GM12878 (cell line): ENCODE measurements around the gene COL5A3. TPM values are rescaled to one million over a fixed set of nuclear protein-coding genes. Genes with fewer than 3 reads are reported as not detected.
A peak's percentile ranks its signal among the peaks of the same experiment; 100 is the strongest.
"Not testable (repeated sequence)": the region's sequence is repeated elsewhere in the genome, so short reads cannot be mapped to it uniquely, and the experiment has no call there.

Experiments used
- ATAC-seq: fragments of 200-7000 bp; cut with Tn5 transposase; 3 replicates; pipeline ENCODE4 v1.9.1; 2020; ENCODE audit warnings: mild to moderate bottlenecking, moderate library complexity
- BruUV-seq: library from RNA; stranded (reverse); fragments of 400-500 nt; replicated peaks from 2 replicates; lab custom pipeline; 2021; lab: Mats Ljungman, UMichigan
- CTCF ChIA-PET: fragments of 300-600 bp; sonication (Branson Sonifier 250); formaldehyde crosslinking; extraction: SDS; loops from one replicate; lab custom pipeline; 2021; ENCODE audit warnings: inconsistent platforms; lab: Yijun Ruan, JAX
- POLR2A ChIA-PET: fragments of 350-600 bp; formaldehyde crosslinking; extraction: SDS; loops from one replicate; lab custom pipeline; 2021; ENCODE audit warnings: inconsistent platforms; lab: Charles Lee
- RAD21 ChIA-PET: fragments of 300-600 bp; sonication (Branson Sonifier 250); formaldehyde crosslinking; loops from one replicate; lab custom pipeline; 2023; ENCODE audit warnings: antibody characterized with exemption; ENCODE audit not compliant: unreplicated experiment; lab: Charles Lee
- SMC1A ChIA-PET: fragments of 300-600 bp; sonication (Branson Sonifier 250); formaldehyde crosslinking; loops from one replicate; lab custom pipeline; 2023; ENCODE audit not compliant: unreplicated experiment, uncharacterized antibody; lab: Charles Lee
- DNase-seq: peaks from one replicate; pipeline ENCODE4 v3.0.0-alpha.2; 2011; ENCODE audit warnings: low read depth, low spot score
- FAIRE-seq: peaks from 3 replicates; lab custom pipeline; 2011; peaks lifted over from hg19 to GRCh38; lab: Jason Lieb, UNC
- H2AFZ ChIP-seq: 2 replicates; pipeline ENCODE4 v1.6.0; 2011; ENCODE audit warnings: low read depth, low read length, control low read depth; ENCODE audit not compliant: control insufficient read depth
- H3K27ac ChIP-seq: 2 replicates; pipeline ENCODE4 v1.5.1; 2011; ENCODE audit warnings: control low read depth; ENCODE audit not compliant: control insufficient read depth, insufficient read depth
- H3K27me3 ChIP-seq, 2 experiments: replicated peaks in 1 of 2; 2 replicates each; pipeline versions ENCODE4 v1.6.0 to v1.6.1; 2011; ENCODE audit warnings: low read length in 1 of 2; ENCODE audit not compliant: control insufficient read depth in 2 of 2, insufficient read depth in 2 of 2
- H3K36me3 ChIP-seq, 2 experiments: 2 replicates each; pipeline ENCODE4 v1.5.1; 2011; ENCODE audit warnings: low read length in 1 of 2; ENCODE audit not compliant: control insufficient read depth in 2 of 2, insufficient read depth in 2 of 2
- H3K4me1 ChIP-seq: 2 replicates; pipeline ENCODE4 v1.6.1; 2011; ENCODE audit warnings: mild to moderate bottlenecking, low read length, moderate library complexity, mixed read lengths; ENCODE audit not compliant: control insufficient read depth, insufficient read depth
- H3K4me2 ChIP-seq: 2 replicates; pipeline ENCODE4 v1.6.0; 2011; ENCODE audit warnings: control low read depth; ENCODE audit not compliant: control insufficient read depth, insufficient read depth
- H3K4me3 ChIP-seq: fragments of 200-600 bp; sonication (generic); 2 replicates; pipeline ENCODE4 v1.5.1; 2016
- H3K79me2 ChIP-seq: 2 replicates; pipeline ENCODE4 v1.6.0; 2011; ENCODE audit warnings: low read length; ENCODE audit not compliant: control insufficient read depth, insufficient read depth
- H3K9ac ChIP-seq: 2 replicates; pipeline ENCODE4 v1.8.0; 2011; ENCODE audit warnings: low read length, control low read depth, mixed read lengths; ENCODE audit not compliant: control insufficient read depth, insufficient read depth
- H3K9me3 ChIP-seq: replicated peaks from 3 replicates; pipeline ENCODE4 v1.5.1; 2011; ENCODE audit warnings: mild to moderate bottlenecking, low read length; ENCODE audit not compliant: control insufficient read depth, insufficient read depth
- H4K20me1 ChIP-seq: 2 replicates; pipeline ENCODE4 v1.6.0; 2011; ENCODE audit not compliant: control insufficient read depth, insufficient read depth
- BACH1 ChIP-seq: fragments of 450-650 bp; IDR thresholded peaks from 2 replicates; pipeline ENCODE4 v1.6.1; 2017; ENCODE audit warnings: mild to moderate bottlenecking, borderline replicate concordance
- CHD4 ChIP-seq: fragments of 200-600 bp; sonication (generic); IDR thresholded peaks from 2 replicates; pipeline ENCODE4 v1.6.1; 2016; ENCODE audit warnings: mild to moderate bottlenecking
- ETV6 ChIP-seq, 2 experiments: fragments of 450-650 bp in 1 of 2; IDR thresholded peaks in 1 of 2; conservative IDR thresholded peaks in 1 of 2; 2 replicates each; pipeline ENCODE4 v1.6.1; 2014; ENCODE audit warnings: antibody characterized with exemption in 1 of 2, borderline replicate concordance in 1 of 2, low read depth in 1 of 2, mild to moderate bottlenecking in 1 of 2, moderate library complexity in 1 of 2
- FOXM1 ChIP-seq: IDR thresholded peaks from 2 replicates; pipeline ENCODE4 v1.6.1; 2012; ENCODE audit warnings: low read depth, mild to moderate bottlenecking, inconsistent platforms, low read length, moderate library complexity
- GABPA ChIP-seq: IDR thresholded peaks from 2 replicates; pipeline ENCODE4 v1.6.1; 2014; ENCODE audit warnings: antibody characterized with exemption, low read depth, mild to moderate bottlenecking, inconsistent platforms
- IKZF1 ChIP-seq: fragments of 450-650 bp; conservative IDR thresholded peaks from 2 replicates; pipeline ENCODE4 v1.6.1; 2017; ENCODE audit warnings: antibody characterized with exemption, mild to moderate bottlenecking
- LARP7 ChIP-seq: fragments of 450-650 bp; IDR thresholded peaks from 2 replicates; pipeline ENCODE4 v1.6.1; 2017; ENCODE audit warnings: mild to moderate bottlenecking
- MYC ChIP-seq: IDR thresholded peaks from 2 replicates; pipeline ENCODE4 v1.6.1; 2011; ENCODE audit warnings: mild to moderate bottlenecking, low read length, moderate library complexity, inconsistent platforms; ENCODE audit not compliant: insufficient read depth, insufficient replicate concordance, insufficient read length, severe bottlenecking
- NR2C2 ChIP-seq: IDR thresholded peaks from 2 replicates; pipeline ENCODE4 v1.6.1; 2011; ENCODE audit warnings: borderline replicate concordance, low read depth; ENCODE audit not compliant: control insufficient read depth, insufficient read length
- NR2F1 ChIP-seq: fragments of 450-650 bp; conservative IDR thresholded peaks from 2 replicates; pipeline ENCODE4 v1.6.1; 2017; ENCODE audit warnings: mild to moderate bottlenecking
- POU2F2 ChIP-seq: IDR thresholded peaks from 3 replicates; pipeline ENCODE4 v1.6.1; 2011; ENCODE audit warnings: low read depth, mild to moderate bottlenecking, low read length, borderline replicate concordance
- SP1 ChIP-seq: IDR thresholded peaks from one replicate; pipeline ENCODE4 v1.6.1; 2011; ENCODE audit warnings: low read depth, low read length
- SRF ChIP-seq, 2 experiments: IDR thresholded peaks; 2 replicates each; pipeline ENCODE4 v1.6.1; 2011; ENCODE audit warnings: low read depth in 2 of 2, low read length in 2 of 2, mild to moderate bottlenecking in 1 of 2, moderate library complexity in 1 of 2
- TCF12 ChIP-seq: IDR thresholded peaks from 2 replicates; pipeline ENCODE4 v1.6.1; 2011; ENCODE audit warnings: low read depth, mild to moderate bottlenecking, low read length
- TCF3 ChIP-seq: IDR thresholded peaks from 2 replicates; pipeline ENCODE4 v1.6.1; 2012; ENCODE audit warnings: low read depth, mild to moderate bottlenecking, low read length, borderline replicate concordance; ENCODE audit not compliant: insufficient read depth
- WGBS: methylation state at CpG from one replicate; pipeline ENCODE4 v1.1.6; 2016; ENCODE audit warnings: low lambda C conversion rate; ENCODE audit not compliant: insufficient replicate concordance, insufficient coverage; ENCODE audit errors: missing lambda C conversion rate; 5-methylcytosine and 5-hydroxymethylcytosine counted together
- in situ Hi-C: fragments of 300-500 bp; cut with MboI; formaldehyde crosslinking; loops from 9 replicates; pipeline ENCODE4 v1.14.3; 2018; ENCODE audit warnings: mixed read lengths
- intact Hi-C: fragments of 100-400 bp; cut with micrococcal nuclease; formaldehyde crosslinking; loops from one replicate; pipeline ENCODE4 v1.14.2; 2022; ENCODE audit not compliant: unreplicated experiment
- polyA plus RNA-seq, 11 experiments: library from polyadenylated mRNA; depleted of rRNA in 4 of 11; unstranded in 6 of 11; stranded (reverse) in 5 of 11; fragments of >200 nt; fragmentation: Nextera tagmentation in 4 of 11; fragmentation: Illumina TruSeq in 1 of 11; extraction: Ambion mirVana in 4 of 11; extraction: Trizol in 1 of 11; gene quantifications; 1 replicate in 1 of 11; 2 replicates in 10 of 11; pipeline versions ENCODE4 v1.2.1 to v1.2.3, GENCODE V29; 2011 to 2016; ENCODE audit warnings: inconsistent platforms in 2 of 11, missing spikeins in 2 of 11, low read depth in 1 of 11
- total RNA-seq, 4 experiments: library from RNA; depleted of rRNA in 3 of 4; stranded (reverse); fragments of >200 nt in 3 of 4; fragmentation: Illumina TruSeq in 1 of 4; extraction: Trizol in 1 of 4; gene quantifications; 2 replicates each; pipeline versions ENCODE4 v1.2.1 to v1.2.3, GENCODE V29; 2013 to 2021
- TF ChIP-seq, protein P1 (sequence below): IDR thresholded peaks from 2 replicates; pipeline ENCODE4 v1.6.1; 2012; ENCODE audit warnings: low read depth, low read length, improper control_type of control experiment

The COL5A3 gene
- total and polyA plus RNA-seq, 10 of the 15 experiments (the other 5 are each of a cell fraction or from before 2014, with no cell fraction given), result under 0.01 to 8.3 (median 0.10) TPM; not detected in 2

DNA sequence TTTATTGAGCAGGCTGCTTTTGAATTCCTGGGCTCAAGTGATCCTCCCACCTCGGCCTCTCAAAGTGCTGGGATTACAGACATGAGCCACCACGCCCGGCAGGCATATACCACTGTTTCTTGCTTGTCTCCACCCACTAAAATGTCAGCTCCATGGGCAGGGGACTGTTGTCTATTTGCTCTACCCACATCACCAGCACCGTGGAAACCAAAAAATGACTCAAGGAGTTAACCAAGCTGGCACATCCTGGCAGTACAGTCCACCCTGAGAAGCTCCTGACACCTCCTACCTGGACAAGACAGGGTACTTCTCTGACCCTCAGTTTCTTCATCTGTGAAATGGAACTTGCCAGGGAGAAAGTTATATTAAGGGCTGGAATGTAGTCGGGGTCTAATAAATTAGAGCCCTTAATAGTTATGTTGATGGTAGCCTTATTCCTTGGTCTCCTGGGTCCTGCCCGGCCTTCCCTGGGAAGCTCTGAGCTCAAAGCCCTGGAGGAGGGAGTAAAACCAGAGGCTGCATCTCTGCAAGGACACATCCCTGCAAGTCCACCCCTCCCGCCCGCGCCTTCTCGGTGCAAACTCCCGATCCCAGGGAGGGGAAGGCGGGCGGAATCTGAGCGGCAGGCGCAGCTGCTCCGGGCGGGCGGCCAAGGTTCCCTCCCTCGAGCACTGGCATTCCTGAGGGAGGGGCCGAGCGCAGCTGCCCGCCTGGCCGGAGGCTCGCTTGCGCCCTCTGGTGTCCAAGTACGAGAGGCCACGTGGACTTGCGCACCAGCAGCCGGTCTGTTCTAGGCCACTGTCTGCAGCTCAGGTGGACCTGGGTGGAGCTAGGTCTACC, 17.1 kb upstream of the COL5A3 start (continued):
- TF ChIP-seq IKZF1, result peak; percentile 62
- TF ChIP-seq NR2F1, result no peak
- no peak for TF ChIP-seq POU2F2
- no peak for TF ChIP-seq NR2C2
- TF ChIP-seq TCF3, result 0 out of 2 replicates have a peak, but pooled peaks have one; percentile 73
- no peak for TF ChIP-seq SRF (IDR thresholded peaks at IDR 0.05; ENCODE audit: low read depth in 2 of 2, low read length in 2 of 2)
- TF ChIP-seq, protein P1, sequence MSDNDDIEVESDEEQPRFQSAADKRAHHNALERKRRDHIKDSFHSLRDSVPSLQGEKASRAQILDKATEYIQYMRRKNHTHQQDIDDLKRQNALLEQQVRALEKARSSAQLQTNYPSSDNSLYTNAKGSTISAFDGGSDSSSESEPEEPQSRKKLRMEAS, result peak; percentile 96
- 0 out of 2 replicates have a peak, but pooled peaks have one; percentile 19 for TF ChIP-seq BACH1
- peak; percentile 14 for TF ChIP-seq SP1
- peak; percentile 69; the same call in 1 of the 2 replicates for TF ChIP-seq TCF12
- TF ChIP-seq LARP7, result peak; percentile 63; the same call in 1 of the 2 replicates

DNA sequence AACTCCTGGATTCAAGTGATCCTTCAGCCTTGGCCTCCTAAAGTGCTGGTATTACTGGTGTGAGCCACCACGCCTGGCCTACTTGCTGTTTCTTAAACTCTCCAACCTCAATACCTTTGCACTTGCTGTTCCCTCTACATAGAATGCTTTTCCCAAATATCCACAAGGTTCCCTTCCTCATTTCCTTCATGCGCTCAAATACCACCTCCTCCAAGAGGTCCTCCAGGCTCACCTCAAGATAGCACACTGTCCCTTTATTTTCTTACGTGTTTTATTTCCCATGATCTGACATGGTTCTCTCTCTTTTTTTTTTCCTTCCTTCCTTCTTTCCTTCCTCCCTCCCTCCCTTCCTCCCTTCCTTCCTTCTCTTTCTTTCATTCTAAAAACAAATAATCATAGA, 16.4 kb upstream of the COL5A3 start:
- no peak overlapping the region for H2AFZ ChIP-seq
- no peak overlapping the region for H3K4me2 ChIP-seq
- H4K20me1 ChIP-seq, result no peaks in the 10 kb centered on the region
- H3K4me3 ChIP-seq, result no peak overlapping the region
- ChIA-PET CTCF (interaction anchor here (0.7 to 7.2 kb wide), 19 partner anchors 8 to 403 kb away, joined by 3 to 99 read pairs (median 5); partner anchors contain the start of gene P2RY11), RAD21 (interaction anchor here (1.1 to 1.8 kb wide), 9 partner anchors 18 to 95 kb away, joined by 3 to 25 read pairs (median 6); partner anchors contain the start of genes P2RY11 and PPAN), SMC1A (interaction anchor here (0.6 to 1.8 kb wide), 8 partner anchors 17 to 223 kb away, joined by 3 to 40 read pairs (median 5); no protein-coding TSS in a partner anchor), POLR2A (interaction anchor here (0.5 kb wide), 1 partner anchor 223 kb away, joined by 3 read pairs; no protein-coding TSS in a partner anchor)
- whole genome bisulfite sequencing, result 51% methylated on average over 3 of the region's 3 CpGs
- no peaks in the 10 kb centered on the region for H3K9me3 ChIP-seq
- TF ChIP-seq ETV6 (conservative IDR thresholded peaks at IDR 0.05 in 1 of 2, IDR thresholded peaks at IDR 0.05 in 1 of 2; ENCODE audit: borderline replicate concordance in 1 of 2, low read depth in 1 of 2) (no peak), CHD4 (no peak), MYC (no peak), GABPA (no peak), LARP7 (no peak), FOXM1 (no peak)
- peaks cover 0 to 2% of the 10 kb centered on the region in 2 experiments; a peak in 2 of 4 replicates for H3K27me3 ChIP-seq
- DNase-seq (no peak), FAIRE-seq (no peak), ATAC-seq (no peak)
- no TSS peak for BruUV-seq
- H3K9ac ChIP-seq, result no peak overlapping the region
- H3K4me1 ChIP-seq, result no peaks in the 10 kb centered on the region
- in situ Hi-C loops, result loop anchor here (5.0 kb wide), 1 partner anchor 94 kb away; no protein-coding TSS in a partner anchor
- intact Hi-C loops, result loop anchor here (1.0 to 5.0 kb wide), 2 partner anchors 86 to 92 kb away; partner anchors contain the start of gene P2RY11
- H3K79me2 ChIP-seq, result no peaks in the 10 kb centered on the region
- no peak overlapping the region for H3K27ac ChIP-seq
- H3K36me3 ChIP-seq, result no peaks in the 10 kb centered on the region

DNA sequence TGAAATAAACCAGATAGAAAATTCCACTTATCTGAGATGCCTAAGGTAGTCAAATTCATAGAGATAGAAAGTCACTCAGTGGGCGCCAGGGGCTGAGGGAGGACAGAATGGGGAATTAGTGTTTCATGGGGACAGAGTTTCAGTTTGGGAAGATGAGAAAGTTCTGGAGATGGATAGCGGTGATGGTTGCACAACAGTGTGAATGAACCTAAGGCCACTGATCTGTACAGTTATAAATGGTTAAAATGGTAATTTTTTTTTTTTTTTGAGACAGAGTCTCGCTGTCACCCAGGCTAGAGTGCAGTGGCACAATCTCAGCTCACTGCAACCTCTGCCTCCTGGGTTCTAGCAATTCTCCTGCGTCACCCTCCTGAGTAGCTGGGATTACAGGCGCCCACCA, 12.8 kb upstream of the COL5A3 start:
- CTCF ChIA-PET, ATAC-seq, BruUV-seq, H3K9ac ChIP-seq, H3K9me3 ChIP-seq, H3K4me1 ChIP-seq, H3K27ac ChIP-seq, H4K20me1 ChIP-seq, POLR2A ChIA-PET, in situ Hi-C loops, FAIRE-seq, DNase-seq, H3K36me3 ChIP-seq, intact Hi-C loops, H3K79me2 ChIP-seq, SMC1A ChIA-PET, H3K4me3 ChIP-seq, H3K27me3 ChIP-seq, H2AFZ ChIP-seq, H3K4me2 ChIP-seq: not testable (repeated sequence)
- WGBS, result 59% methylated on average over 5 of the region's 5 CpGs
- RAD21 ChIA-PET, result interaction anchor here (0.9 kb wide), 1 partner anchor 91 kb away, joined by 3 read pairs; no protein-coding TSS in a partner anchor
